ENCODE results near the gene FCHSD2.

FCHSD2 gene

DNA sequence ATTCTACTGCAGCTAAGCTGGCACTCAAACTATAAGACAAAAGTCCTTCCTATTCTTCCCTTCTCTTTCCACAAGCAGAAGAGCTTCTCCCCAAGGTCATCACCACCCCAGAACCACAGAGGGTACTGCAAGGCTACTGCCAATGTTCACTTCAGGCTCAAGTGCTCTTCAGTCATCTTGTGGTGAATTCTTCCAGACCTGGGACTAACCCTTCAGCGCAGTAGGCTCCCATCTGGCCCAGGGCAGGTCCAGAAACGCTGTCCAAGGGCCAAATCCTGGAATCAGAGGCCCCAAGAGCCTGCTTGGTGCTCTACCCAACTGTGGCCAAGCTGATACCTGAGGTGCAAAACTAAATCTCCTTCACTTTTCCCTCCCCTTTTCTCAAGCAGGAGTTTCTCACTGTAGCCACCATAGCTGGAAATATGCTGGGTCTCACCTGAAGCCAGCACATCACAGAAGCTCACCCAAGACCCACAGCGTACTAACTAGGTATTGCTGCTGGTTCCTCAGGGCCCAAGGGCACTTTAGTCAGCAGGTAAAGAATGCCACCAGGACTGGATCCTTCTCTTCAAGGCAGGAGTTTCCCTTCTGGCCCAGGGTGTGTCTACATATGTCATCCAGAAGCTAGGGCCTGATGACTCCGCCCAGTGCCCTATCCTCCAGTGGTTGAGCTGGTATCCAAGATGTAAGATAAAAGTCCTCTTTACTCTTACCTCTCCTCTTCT, 27.8 kb downstream of the FCHSD2 start:
- Histone ChIP-seq H3K9ac (ENCODE audit: low read depth, low read length) (no peak overlapping the region), H3K79me2 (ENCODE audit: insufficient read depth, low read length) (peaks cover 7% of the 10 kb centered on the region), H3K9me3 (ENCODE audit: insufficient read depth, low read length, severe bottlenecking) (no peaks in the 10 kb centered on the region), H2AFZ (ENCODE audit: low read depth, low read length) (no peak overlapping the region), H3K4me3 (ENCODE audit: low read depth in 1 of 2, low read length in 2 of 2) (no peak overlapping the region), H3K36me3 (ENCODE audit: insufficient read depth, low read length) (peaks cover 19% of the 10 kb centered on the region), H3K27ac (ENCODE audit: low read length) (no peak overlapping the region), H3K4me1 (ENCODE audit: insufficient read depth, low read length) (no peaks in the 10 kb centered on the region), H4K20me1 (ENCODE audit: insufficient read depth, low read length) (no peaks in the 10 kb centered on the region; the same call in 1 of the 2 replicates), H3K4me2 (ENCODE audit: insufficient read depth, low read length) (no peak overlapping the region), H3K27me3 (ENCODE audit: insufficient read depth, low read length, poor library complexity) (no peaks in the 10 kb centered on the region)
- DNase-seq: no peak
- no peak for ATAC-seq (ENCODE audit: insufficient read depth, low read depth)
- no peak for TF ChIP-seq CTCF (IDR thresholded peaks at IDR 0.05; ENCODE audit: borderline replicate concordance, extremely low read depth, low read length, poor library complexity, severe bottlenecking)
- no peak for TF ChIP-seq EZH2 (IDR thresholded peaks at IDR 0.05; ENCODE audit: borderline replicate concordance, low read depth, low read length, severe bottlenecking)

- DNase-seq (no peak), ATAC-seq (ENCODE audit: insufficient read depth, low read depth) (no peak)
- Histone ChIP-seq H3K9ac (ENCODE audit: low read depth, low read length) (no peak overlapping the region), H3K27me3 (ENCODE audit: insufficient read depth, low read length, poor library complexity) (no peaks in the 10 kb centered on the region), H3K79me2 (ENCODE audit: insufficient read depth, low read length) (peaks cover 7% of the 10 kb centered on the region), H3K36me3 (ENCODE audit: insufficient read depth, low read length) (peaks cover 19% of the 10 kb centered on the region), H3K4me1 (ENCODE audit: insufficient read depth, low read length) (no peaks in the 10 kb centered on the region), H3K27ac (ENCODE audit: low read length) (no peak overlapping the region), H3K9me3 (ENCODE audit: insufficient read depth, low read length, severe bottlenecking) (no peaks in the 10 kb centered on the region), H2AFZ (ENCODE audit: low read depth, low read length) (no peak overlapping the region), H4K20me1 (ENCODE audit: insufficient read depth, low read length) (no peaks in the 10 kb centered on the region; the same call in 1 of the 2 replicates), H3K4me3 (ENCODE audit: low read depth in 1 of 2, low read length in 2 of 2) (no peak overlapping the region), H3K4me2 (ENCODE audit: insufficient read depth, low read length) (no peak overlapping the region)
- TF ChIP-seq CTCF (IDR thresholded peaks at IDR 0.05; ENCODE audit: borderline replicate concordance, extremely low read depth, low read length, poor library complexity, severe bottlenecking) (no peak), EZH2 (IDR thresholded peaks at IDR 0.05; ENCODE audit: borderline replicate concordance, low read depth, low read length, severe bottlenecking) (no peak)
These were observed 28.7 kb downstream of the FCHSD2 start for GRCh38 chr11:73113426-73113825.

DNA sequence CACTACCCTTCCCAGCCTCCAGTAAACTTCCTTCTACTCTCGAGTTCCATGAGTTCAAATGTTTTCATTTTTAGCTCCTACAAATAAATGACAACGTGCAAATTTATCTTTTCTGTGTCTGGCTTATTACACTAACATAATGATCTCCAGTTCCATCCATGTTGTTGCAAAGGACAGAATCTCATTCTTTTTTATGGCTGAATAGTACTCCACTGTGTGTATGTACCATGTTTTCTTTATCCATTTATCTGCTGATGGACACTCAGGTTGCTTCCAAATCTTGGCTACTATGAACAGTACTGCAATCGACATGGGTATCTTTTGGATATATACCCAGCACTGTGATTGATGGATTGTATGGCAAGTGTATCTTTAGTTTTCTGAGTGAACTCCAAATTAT, 34.5 kb downstream of the FCHSD2 start:
- no peaks in the 10 kb centered on the region for H3K9me3 ChIP-seq (ENCODE audit: insufficient read depth, low read length, severe bottlenecking)
- H3K4me2 ChIP-seq (ENCODE audit: insufficient read depth, low read length): no peak overlapping the region
- no peaks in the 10 kb centered on the region for H4K20me1 ChIP-seq (ENCODE audit: insufficient read depth, low read length)
- H3K4me3 ChIP-seq (ENCODE audit: low read depth in 1 of 2, low read length in 2 of 2): no peak overlapping the region
- H3K4me1 ChIP-seq (ENCODE audit: insufficient read depth, low read length): no peaks in the 10 kb centered on the region
- TF ChIP-seq EZH2 (IDR thresholded peaks at IDR 0.05; ENCODE audit: borderline replicate concordance, low read depth, low read length, severe bottlenecking) (no peak), CTCF (IDR thresholded peaks at IDR 0.05; ENCODE audit: borderline replicate concordance, extremely low read depth, low read length, poor library complexity, severe bottlenecking) (no peak)
- H3K36me3 ChIP-seq (ENCODE audit: insufficient read depth, low read length): no peaks in the 10 kb centered on the region
- no peak overlapping the region for H3K9ac ChIP-seq (ENCODE audit: low read depth, low read length)
- no peaks in the 10 kb centered on the region for H3K27me3 ChIP-seq (ENCODE audit: insufficient read depth, low read length, poor library complexity)
- no peak for ATAC-seq (ENCODE audit: insufficient read depth, low read depth)
- no peak overlapping the region for H3K27ac ChIP-seq (ENCODE audit: low read length)
- no peak for DNase-seq
- H3K79me2 ChIP-seq (ENCODE audit: insufficient read depth, low read length): 0 out of 2 replicates have a peak, but pooled peaks cover 4% of the 10 kb centered on the region
- no peak overlapping the region for H2AFZ ChIP-seq (ENCODE audit: low read depth, low read length)

Measured in DND-41 (cell line).